Measurements from ENCODE around the gene PWP1.

DNA sequence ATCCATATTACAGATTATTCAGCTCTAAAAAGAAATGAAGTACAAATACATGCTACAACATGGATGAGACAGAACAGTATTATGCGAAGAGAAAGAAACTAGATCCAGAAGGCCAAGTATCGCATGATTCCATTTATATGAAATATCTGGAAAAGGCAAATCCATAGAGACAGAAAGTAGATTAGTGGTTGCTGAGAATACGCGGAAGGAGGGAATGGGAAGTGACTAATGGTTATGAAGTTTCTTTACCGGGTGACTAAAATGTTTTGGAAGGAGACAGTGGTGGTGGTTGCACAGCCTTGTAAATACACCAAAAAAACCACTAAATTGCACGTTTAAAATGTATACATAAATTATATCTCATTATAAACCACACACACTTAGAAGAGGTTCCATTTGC, 62.9 kb downstream of the PWP1 start:
- no peak for TF ChIP-seq POLR2AphosphoS5 (IDR thresholded peaks at IDR 0.05; ENCODE audit: low read depth, low read length)
- TF ChIP-seq TAF1 (IDR thresholded peaks at IDR 0.05; ENCODE audit: borderline replicate concordance, low read depth, low read length): no peak
- TF ChIP-seq POLR2A (IDR thresholded peaks at IDR 0.05; ENCODE audit: low read depth, low read length): no peak

Data from GM12892 (cell line).